NCI-H774 (cell line): ENCODE data around the gene ADGRL2.
A peak's percentile ranks its signal among the peaks of the same experiment; 100 is the strongest.
"Not testable (repeated sequence)": the region's sequence is repeated elsewhere in the genome, so short reads cannot be mapped to it uniquely, and the experiment has no call there.

Experiments
- DNase-seq: peaks from one replicate; lab custom pipeline; 2025; lab: John Stamatoyannopoulos, UW

Gene ADGRL2

DNA sequence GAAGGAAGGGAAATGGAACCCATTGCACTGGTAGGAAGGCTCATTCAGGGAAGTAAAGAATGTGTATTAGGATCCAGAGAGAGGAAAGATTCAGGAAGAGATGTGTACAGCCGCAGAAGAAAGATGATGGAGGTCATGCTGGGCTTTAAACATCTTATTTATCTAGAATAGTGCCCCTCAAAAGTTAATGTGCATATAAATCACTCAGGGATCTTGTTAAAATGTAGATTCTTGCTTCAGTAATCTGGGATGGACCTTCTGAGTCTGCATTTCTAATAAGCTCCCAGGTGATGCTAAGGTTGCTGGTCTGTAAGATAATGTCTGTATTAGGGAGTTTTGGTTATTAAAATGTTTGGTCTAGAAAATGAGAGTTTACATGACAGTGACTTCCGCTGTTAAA lies 46.3 kb downstream of the ADGRL2 start:
- DNase-seq, result no peak

DNA sequence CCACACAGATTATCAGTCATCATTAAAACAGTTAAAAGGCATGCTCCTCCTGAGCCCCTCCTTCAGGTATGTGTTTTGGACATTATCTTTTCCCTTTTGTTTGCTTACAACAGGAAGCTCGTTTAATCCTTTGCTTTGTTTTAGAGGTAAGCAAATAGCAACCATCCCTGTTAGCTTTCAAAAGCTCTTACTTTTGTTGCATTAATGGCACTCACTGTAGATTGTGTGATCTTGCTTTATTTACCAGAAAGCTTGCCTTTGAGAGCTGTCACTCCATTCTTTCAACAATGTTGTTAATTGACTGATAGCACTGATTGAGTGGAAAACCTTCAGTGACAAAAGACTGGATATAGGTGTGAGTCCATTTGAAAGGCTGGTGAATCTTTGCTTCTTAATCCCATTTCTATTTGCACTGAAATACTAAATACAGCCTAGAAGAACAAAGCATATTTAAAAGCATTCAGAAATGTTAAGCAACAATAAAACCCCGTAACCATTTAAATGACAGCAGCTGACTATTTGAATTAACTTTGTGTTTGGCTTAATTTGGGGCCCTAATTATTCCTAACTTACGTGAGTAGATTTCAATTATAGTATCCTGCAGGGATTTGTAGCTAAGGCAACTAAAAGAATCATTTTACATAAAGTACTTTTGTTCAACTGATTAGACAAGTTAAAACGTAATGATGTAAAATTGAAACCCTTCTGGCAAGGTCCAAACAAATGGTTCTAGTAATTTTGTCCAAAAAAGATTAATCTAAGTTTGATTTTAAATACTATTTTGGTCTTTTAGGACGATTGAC lies 48.3 kb downstream of the ADGRL2 start:
- peak; percentile 82 for DNase-seq

DNA sequence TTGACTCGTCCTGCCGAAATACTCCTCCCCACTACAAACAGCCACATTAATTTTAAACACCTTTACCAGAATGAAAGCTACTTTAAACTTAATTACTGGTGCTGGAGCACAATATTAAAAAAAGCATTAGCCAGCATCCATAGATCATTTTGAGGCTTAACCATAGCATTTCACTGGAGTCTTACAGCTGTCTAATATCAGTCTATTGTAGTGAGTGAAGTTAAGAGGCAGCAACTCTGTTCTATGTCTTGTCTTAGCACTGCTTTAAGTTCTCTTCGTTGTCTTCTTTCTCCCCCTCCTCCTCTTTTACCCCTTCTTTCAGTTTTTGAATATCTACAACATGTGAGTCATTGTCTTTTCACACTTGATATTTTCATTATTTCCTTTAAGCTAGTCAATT lies 49.3 kb downstream of the ADGRL2 start:
- DNase-seq, result no peak

DNA sequence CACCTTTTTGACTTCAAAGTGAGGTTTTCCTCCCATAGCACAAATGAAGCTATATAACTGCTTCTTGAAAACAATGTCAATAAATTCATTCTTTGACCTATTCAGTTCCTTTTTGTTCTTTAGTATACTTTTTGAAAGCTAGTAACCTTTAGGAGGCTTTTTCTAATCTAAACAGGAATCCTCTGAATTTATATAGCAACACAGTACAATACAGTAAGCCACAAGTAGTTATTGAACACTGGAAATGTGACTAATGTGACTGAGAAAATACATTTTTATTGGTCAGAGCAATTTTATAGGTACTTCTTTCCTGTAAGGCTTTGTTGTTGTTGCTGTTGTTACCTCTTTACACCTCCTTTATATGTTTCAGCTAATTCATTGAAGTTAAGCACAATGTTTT lies 49.8 kb downstream of the ADGRL2 start:
- no peak for DNase-seq

DNA sequence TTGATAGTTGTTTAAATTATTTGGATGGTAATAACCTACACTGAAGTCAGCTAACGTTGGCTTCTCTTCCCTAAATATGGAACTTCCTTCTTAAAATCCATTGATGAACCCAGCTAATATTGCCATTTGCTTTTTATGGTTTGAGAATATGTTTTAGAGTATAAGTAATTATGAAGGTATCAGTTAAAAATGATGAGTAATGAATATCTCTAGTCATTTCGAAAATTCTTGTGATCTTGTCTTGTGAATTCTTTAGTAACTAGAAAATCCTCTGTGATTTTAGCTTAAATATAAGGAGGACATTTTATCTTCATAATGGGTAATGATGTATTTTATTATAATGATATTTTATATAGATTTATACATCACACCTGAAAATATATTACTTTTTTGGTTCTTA lies 50.5 kb downstream of the ADGRL2 start:
- DNase-seq, result no peak

DNA sequence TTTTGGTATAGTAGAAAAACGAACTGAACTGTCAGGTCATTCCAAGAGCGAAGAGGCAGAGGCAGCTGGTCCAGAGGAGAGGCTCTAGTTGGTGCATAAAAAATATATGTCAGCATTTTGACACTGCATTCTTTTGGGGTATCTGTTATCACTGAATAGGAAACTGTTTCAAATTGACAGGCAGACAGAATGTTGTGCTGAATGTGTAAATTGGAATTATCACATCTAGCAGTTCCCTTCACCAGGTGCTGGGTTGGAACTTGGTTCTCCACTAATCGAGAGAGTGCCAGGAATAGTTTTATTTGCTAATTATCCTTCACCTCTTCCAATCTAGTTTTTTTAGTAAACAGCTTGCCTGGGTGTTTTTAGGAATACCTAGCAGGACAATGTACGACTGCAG lies 52.2 kb downstream of the ADGRL2 start:
- DNase-seq, result no peak

DNA sequence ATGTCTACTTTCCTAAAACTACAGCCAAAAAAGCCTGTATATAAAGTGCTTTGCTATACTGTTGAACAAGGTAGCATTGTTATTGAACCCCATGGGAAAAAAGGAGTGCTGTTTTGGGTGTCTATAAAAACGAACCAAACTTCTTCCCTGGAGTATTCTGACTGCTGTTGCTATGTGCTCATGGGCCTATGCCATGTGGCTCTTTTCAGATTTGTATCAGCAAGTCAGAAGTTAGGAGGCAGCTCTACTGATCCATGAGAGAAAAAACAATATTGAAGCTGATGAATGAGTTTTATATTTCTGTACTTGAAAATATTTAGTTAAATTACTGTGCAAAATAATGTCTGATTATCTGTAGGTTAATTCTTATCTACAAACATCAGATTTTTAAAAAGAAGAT lies 66.5 kb downstream of the ADGRL2 start:
- no peak for DNase-seq

DNA sequence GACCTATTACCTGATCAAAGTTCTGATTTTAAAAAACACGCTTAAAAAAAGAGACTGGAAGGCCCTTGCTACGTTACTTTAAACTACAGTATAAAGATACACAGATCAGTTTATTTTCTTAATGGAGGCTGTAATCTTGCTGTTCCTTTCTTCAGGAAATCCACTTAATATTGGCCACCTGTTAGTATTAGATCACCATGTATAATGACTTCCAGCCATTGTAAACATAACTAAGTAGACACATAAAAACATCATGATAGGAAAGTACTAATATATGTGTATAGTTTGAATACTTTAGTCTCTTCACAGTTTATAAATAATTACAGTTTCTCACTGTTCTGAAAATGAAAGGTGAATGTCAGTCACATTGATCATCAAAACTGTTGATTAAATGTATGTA lies 68.6 kb downstream of the ADGRL2 start:
- DNase-seq, result no peak

DNA sequence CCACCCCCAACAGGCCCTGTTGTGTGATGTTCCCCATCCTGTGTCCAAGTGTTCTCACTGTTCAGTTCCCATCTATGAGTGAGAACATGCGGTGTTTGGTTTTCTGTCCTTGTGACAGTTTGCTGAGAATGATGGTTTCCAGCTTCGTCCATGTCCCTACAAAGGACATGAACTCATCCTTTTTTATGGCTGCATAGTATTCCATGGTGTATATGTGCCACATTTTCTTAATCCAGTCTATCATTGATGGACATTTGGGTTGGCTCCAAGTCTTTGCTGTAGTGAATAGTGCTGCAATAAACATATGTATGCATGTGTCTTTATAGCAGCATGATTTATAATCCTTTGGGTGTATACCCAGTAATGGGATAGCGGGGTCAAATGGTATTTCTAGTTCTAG lies 70.4 kb downstream of the ADGRL2 start:
- not testable (repeated sequence) for DNase-seq

DNA sequence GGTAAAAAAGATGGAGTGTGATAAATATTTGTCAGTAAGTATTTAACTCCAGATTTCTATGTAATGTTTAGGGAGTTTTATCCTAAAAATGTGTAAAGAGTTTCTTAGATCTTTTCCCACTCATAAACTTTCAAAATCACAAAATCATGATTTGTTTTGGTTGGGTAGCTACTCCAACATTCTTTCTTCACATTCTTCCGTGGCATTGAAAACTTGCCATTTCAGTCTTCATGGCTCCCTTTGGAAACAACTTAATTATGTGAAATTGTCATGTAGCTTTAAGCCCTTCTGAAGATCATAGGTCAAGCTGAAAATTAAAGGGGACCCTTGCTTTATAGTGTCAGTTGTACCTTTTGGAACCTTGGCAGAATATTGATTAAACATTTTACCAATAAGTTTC lies 73.2 kb downstream of the ADGRL2 start:
- no peak for DNase-seq

DNA sequence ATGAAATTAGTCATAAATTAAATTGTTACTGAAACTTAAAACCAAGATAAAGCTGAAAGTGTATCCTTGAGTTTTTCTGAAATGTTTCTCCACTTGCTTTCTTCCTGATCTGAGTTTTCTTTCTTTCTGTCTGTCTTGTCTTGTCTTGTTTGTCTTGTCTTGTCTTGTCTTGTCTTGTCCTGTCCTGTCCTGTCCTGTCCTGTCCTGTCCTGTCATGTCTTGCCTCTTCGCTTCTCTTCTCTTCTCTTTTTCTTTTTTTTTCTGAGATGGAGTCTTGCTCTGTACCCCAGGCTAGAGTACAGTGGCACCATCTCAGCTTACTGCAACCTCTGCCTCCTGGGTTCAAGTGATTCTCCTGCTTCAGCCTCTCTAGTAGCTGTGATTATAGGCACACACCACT lies 73.7 kb downstream of the ADGRL2 start:
- DNase-seq, result no peak

DNA sequence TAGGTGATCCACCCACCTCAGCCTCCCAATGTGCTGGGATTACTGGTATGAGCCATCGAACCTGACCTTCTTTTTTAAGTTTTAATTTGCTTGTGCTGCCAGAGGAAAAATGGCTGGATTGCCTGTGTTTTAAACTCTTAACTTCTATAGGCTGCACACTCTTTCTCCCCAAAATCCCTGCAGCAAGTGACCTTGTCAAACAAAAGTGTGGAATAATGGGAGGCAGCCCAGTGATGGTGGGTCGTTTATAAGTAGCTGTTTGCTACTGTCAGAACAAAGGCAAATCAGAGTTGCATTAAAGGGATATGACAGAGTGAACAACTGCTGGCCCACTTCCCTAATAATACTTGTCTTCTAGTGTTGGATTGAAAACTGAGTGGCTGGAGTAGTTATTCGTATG lies 74.2 kb downstream of the ADGRL2 start:
- no peak for DNase-seq

DNA sequence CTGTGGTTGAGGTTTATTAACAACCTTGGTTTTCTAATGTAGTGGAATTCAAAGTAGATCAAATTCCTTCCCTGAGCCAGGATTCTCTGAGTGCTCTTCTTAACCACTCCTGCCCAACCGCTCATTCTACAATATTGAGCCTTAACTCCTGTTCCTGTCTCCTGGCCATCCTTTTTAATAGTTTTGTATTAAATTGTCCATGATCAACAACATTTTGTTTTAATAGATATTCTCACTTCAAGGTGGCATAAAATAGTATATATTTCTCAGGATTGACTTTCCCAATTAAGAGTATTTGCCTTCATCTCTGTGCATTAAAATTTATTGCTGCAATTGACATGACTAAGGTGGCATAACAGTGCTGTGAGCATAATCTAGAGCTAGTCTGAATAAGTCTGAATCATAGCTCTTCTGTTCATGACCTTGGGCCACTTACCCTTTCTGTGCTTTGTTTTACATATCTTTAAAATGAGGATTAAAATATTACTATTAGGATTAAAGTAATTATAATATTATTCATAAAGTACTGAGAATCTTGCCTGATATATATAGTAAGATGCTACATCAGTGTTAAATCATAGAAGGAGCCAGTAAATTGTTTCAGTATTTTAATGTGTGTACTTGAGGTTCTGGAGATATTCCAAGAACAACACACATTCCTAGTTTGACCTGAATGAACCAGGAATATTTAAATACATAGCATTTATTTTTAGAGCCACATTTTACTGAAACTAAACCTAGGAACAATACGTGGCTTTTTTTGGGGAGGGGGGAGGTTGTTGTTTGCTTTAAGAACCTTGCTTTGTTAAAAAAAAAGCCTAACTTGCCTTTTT lies 76.4 kb downstream of the ADGRL2 start:
- no peak for DNase-seq

DNA sequence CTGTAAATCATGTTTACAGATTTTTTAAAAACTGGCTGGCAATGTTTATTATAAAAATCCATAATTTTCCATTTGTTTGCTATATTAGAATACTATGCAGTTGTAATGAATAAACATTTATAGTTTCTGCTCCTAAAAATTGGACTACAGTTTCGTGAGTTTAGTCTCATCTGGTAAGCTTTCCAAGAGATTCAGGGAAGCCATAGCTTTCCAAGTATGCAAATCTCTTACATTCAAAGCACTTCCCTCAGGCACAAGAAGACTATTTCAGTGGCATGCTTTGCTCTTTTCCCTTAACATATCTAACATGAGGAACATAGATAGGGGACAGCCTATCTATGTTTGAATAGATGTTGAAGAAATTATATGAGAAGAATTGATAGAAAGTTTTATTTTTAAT lies 77.2 kb downstream of the ADGRL2 start:
- no peak for DNase-seq

DNA sequence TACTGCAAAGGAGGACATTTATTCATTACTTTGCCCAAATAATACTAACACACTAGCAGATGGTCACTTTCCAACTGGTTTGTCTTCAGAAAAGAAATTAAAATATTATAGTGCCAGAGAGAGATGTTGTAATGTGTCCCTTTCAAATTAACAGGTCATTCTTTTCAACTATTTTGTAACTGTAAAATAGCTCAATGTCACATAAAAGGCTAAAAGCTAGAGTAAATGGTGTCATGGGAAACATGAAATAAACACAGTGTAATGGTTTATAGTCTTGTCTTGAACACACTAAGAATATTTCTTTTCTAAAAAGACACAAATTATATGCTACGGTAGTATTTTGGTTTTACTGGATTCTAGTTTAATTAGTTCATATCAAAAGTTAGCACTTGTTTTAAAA lies 77.8 kb downstream of the ADGRL2 start:
- DNase-seq, result no peak

DNA sequence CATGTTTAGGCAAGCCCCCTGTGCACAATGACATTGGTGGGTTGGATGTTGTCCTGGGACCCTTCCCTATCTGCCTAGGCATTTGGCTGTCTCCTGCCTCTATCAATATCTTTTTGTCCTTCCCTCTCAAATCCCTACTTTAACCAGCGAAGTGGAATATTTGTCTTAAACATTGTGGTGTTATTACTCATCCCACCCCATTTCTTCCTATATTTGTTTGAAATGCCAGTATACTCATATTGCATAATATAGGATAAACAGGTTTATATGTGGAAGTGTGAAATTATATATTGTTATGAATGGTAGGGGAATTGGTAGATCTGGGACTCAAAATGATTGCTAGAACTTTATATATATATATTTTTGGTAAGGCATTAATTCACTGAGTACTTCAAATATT lies 80.0 kb downstream of the ADGRL2 start:
- DNase-seq, result no peak

DNA sequence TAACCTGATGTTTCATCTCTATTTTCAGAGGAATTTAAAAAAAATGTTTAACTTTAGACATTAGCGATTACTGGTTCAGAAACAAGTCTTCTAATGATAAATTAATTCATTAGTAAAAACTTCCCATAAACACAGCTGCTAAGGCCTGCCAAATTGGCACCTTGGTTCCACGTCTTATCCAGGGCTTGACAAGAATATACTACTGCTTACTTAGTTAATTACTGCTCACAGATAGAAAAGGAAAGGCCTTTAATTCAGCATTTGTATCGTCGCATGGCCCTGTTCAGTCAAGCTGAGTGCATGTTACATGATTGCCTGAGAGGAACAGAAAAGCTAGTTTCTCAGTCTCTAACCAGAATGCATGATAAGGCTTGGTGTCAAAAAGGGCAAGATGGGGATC lies 84.6 kb downstream of the ADGRL2 start:
- no peak for DNase-seq

DNA sequence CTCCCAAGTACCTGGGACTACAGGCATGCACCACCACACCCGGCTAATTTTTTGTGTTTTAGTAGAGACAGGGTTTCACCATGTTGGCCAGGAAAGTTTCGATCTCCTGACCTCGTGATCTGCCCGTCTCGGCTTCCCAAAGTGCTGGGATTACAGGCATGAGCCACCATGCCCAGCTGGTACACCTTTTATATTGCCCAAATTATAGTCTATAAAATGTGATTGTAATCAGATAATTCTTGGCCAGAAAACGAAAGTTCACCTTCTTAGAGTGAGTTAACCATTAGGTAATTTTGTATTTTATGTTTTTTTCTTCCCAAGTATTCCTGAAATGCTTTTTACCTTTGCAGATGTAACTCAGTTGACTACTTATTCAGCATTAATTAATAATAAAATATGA lies 85.6 kb downstream of the ADGRL2 start:
- DNase-seq, result not testable (repeated sequence)

DNA sequence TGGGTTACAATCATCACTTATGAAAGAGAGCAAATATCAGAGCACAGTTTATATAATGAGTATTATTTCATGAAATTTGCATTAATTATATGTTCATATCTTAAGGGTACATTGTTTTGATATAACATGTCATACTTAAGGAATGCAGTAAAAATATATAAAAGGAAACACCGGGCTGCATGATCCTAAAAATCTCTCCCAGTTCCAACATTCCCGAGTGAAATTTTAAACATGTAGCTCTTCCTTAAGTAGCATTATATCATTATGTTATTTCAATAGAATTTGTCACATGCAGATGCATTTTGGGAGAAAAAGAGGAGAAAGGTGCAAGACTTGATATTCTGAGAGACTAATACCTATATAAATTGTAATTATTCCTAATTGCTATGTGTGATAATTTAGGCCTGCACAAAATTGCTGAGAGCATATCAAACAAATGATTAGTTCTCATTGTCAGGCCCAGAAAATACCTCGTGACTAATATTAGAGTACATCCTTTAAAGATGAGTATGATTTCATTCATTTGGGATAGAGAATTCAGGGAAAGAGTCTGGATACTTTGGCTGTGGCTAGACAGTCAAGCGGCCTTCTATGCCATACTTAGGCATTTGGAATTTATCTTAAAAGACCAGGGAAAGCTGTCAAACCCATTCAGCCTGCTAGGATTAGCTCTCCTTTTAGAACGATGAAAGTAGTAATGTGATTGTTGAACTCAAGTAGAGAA lies 86.8 kb downstream of the ADGRL2 start:
- no peak for DNase-seq

DNA sequence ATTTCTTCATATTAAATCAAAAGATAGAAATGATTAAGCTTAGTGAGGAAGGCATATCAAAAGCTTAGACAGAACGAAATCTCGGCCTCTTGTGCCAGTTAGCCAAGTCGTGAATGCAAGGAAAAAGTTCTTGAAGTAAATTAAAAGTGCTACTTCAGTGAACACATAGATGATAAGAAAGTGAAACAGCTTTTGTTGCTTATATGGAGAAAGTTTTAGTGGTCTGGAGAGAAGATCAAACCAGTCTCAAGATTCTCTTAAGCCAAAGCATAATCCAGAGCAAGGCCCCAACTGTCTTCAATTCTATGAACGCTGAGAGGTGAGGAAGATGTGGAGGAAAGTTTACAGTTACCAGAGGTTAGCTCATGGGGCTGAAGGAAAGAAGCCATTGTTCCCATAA lies 88.4 kb downstream of the ADGRL2 start:
- DNase-seq, result no peak

DNA sequence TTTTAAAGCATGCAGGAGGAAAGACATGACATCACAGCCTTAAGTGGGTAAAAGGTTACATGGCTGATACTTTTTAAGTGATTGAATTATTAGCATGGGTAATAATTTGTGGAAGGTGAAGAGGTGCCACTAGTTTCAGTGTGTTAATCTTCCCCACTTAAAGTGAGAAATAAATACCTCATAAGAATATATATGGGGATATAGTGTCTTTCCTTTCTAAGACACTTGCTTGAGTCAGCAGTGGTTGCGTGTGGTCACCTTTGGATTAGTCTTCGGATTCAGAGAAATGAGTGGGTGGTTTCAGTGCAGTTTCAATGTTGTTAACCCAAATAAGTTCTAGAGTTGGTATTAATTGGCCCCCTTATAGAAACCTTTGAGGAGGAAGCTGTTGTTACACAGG lies 94.1 kb downstream of the ADGRL2 start:
- no peak for DNase-seq

DNA sequence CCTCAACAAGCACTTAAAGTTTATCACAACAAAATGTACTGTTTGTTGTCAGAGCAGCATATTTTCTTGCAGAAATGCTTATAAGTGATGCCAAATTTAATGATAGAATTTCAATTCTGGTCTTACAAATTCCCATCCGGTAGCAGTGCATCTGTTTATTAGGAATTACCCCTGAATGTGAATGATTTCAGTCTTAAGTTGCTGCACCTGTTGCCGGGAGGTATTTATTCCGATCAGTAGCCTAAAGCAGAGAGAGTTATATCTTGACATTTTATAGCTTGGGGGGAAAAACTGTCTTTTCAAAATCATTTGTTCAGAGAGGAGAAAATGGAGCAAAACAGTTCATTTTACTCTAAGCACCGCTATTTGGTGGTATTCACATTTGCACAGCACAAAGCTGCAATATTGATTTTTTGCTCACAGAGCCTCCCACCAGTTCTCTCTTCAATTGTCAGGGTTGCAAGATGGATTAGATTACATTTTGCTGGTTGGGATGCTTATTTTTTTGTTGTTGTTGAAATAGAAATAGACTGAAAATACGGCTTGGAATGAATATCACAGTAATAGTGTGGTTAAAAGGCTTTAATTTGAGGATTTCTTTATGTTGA lies 98.6 kb downstream of the ADGRL2 start:
- DNase-seq, result no peak
